Lower leg skin (tissue), 3 donors: ENCODE measurements around the gene GPR3.

Experiments used
- CTCF ChIP-seq, 3 donors: fragments of 450-650 bp; IDR thresholded peaks; one replicate each; pipeline ENCODE4 v1.5.1; 2016; ENCODE audit warnings: antibody characterized with exemption in 3 of 3, mild to moderate bottlenecking in 3 of 3, moderate library complexity in 2 of 3
- POLR2A ChIP-seq, 2 donors: fragments of 450-650 bp; IDR thresholded peaks; one replicate each; pipeline ENCODE4 v1.6.1; 2016 to 2017; ENCODE audit warnings: antibody characterized with exemption in 2 of 2, mild to moderate bottlenecking in 1 of 2, moderate library complexity in 1 of 2

GRCh38 chr1:27356619-27357280, 35.7 kb upstream of the GPR3 start:
- TF ChIP-seq CTCF (IDR thresholded peaks at IDR 0.05), result no peak
- TF ChIP-seq POLR2A (IDR thresholded peaks at IDR 0.05), result no peak
